Vagina (tissue), 2 donors: ENCODE measurements around the gene GSTK1. TPM values are rescaled to one million over a fixed set of nuclear protein-coding genes. Genes with fewer than 3 reads are reported as not detected.
A peak's percentile ranks its signal among the peaks of the same experiment; 100 is the strongest.
"Not testable (repeated sequence)": the region's sequence is repeated elsewhere in the genome, so short reads cannot be mapped to it uniquely, and the experiment has no call there.

ENCODE experiments used
- DNase-seq, 2 donors: peaks; one replicate each; pipeline ENCODE4 v3.0.0-alpha.2; 2017; ENCODE audit errors: extremely low spot score in 2 of 2
- H3K27ac ChIP-seq: fragments of 200-600 bp; sonication (generic); one replicate; pipeline ENCODE4 v1.5.1; 2019
- H3K27me3 ChIP-seq: fragments of 200-600 bp; sonication (generic); one replicate; pipeline ENCODE4 v1.5.1; 2019
- H3K36me3 ChIP-seq, 2 donors: fragments of 200-600 bp; sonication (generic); one replicate each; pipeline ENCODE4 v1.5.1; 2017 to 2019
- H3K4me1 ChIP-seq: fragments of 200-600 bp; sonication (generic); one replicate; pipeline ENCODE4 v1.5.1; 2019
- H3K4me3 ChIP-seq, 2 donors: fragments of 200-600 bp; sonication (generic); 1 replicate in 1 of 2; 2 replicates in 1 of 2; pipeline ENCODE4 v1.5.1; 2016 to 2019
- H3K9me3 ChIP-seq: fragments of 200-600 bp; sonication (generic); one replicate; pipeline ENCODE4 v1.5.1; 2019
- POLR2A ChIP-seq, 2 donors: fragments of 450-650 bp; IDR thresholded peaks; one replicate each; pipeline ENCODE4 v1.6.1; 2017; ENCODE audit warnings: antibody characterized with exemption in 2 of 2, mild to moderate bottlenecking in 2 of 2, moderate library complexity in 2 of 2
- POLR2AphosphoS5 ChIP-seq, 2 donors: sonication (generic); formaldehyde crosslinking; IDR thresholded peaks; one replicate each; pipeline ENCODE4 v1.9.0; 2017; ENCODE audit warnings: antibody characterized with exemption in 2 of 2, mild to moderate bottlenecking in 2 of 2, low read depth in 1 of 2; ENCODE audit not compliant: insufficient read depth in 1 of 2
- intact Hi-C: fragments of 100-400 bp; cut with DNase I; formaldehyde crosslinking; loops from one replicate; pipeline ENCODE4 v1.15.1; 2023
- total RNA-seq: library from RNA; depleted of rRNA; stranded (reverse); fragments of >200 nt; gene quantifications from one replicate; pipeline ENCODE4 v1.2.3, GENCODE V29; 2016
- TF ChIP-seq, protein P1 (sequence below), 3 experiments: fragments of 450-650 bp in 2 of 3; fragments of 200-600 bp in 1 of 3; sonication (generic) in 1 of 3; IDR thresholded peaks; one replicate each; pipeline ENCODE4 v1.5.1; 2017 to 2019; ENCODE audit warnings: antibody characterized with exemption in 3 of 3, mild to moderate bottlenecking in 2 of 3, moderate library complexity in 2 of 3

GSTK1 gene
- total RNA-seq, 1 donor from 2014 or later, result 127 TPM

DNA sequence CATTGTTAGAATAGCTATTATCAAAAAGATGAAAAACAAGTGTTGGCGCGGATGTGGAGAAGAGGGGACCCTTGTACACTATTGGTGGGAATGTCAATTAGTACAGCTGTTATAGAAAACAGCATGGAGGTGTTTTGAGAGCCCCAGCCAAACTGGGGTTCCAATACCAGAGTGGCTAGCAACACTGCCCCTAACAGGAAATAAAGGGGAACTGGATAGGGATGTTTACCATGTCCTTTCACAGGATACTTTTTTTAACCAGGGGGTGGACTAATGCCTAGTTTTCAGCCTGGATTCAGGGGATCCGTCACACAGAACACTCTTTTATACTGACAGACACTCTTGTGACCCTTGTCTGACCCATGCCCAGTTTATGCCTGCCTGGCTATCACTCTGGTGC lies 6.9 kb upstream of the GSTK1 start:
- no peaks in the 10 kb centered on the region for H3K9me3 ChIP-seq
- intact Hi-C loops, result no loop called here

DNA sequence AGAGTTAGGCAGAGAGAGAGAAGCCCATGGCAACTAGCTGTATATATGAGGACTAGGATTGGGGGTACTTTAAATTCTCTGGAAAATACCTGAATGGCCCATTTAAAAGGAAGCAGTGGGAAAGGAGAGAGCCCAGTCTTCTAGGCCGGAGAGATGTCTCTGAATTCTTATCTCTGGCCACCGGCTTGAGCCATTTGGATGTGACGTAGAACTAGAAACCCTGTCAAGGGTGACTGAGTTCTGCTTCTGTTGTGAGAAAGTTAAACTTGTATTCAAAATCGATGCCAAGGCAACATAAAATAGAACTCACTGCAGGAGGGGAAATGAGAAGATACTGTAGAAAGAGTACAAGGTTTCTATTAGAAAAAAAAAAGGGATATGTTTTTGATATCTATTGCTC lies 6.3 kb upstream of the GSTK1 start:
- DNase-seq, result no peak
- Histone ChIP-seq H3K9me3 (no peaks in the 10 kb centered on the region), H3K27ac (no peak overlapping the region), H3K36me3 (no peaks in the 10 kb centered on the region), H3K4me3 (no peak overlapping the region), H3K4me1 (no peaks in the 10 kb centered on the region), H3K27me3 (no peaks in the 10 kb centered on the region)
- TF ChIP-seq POLR2AphosphoS5 (IDR thresholded peaks at IDR 0.05; ENCODE audit: insufficient read depth in 1 of 2, low read depth in 1 of 2), result no peak
- TF ChIP-seq, protein P1, sequence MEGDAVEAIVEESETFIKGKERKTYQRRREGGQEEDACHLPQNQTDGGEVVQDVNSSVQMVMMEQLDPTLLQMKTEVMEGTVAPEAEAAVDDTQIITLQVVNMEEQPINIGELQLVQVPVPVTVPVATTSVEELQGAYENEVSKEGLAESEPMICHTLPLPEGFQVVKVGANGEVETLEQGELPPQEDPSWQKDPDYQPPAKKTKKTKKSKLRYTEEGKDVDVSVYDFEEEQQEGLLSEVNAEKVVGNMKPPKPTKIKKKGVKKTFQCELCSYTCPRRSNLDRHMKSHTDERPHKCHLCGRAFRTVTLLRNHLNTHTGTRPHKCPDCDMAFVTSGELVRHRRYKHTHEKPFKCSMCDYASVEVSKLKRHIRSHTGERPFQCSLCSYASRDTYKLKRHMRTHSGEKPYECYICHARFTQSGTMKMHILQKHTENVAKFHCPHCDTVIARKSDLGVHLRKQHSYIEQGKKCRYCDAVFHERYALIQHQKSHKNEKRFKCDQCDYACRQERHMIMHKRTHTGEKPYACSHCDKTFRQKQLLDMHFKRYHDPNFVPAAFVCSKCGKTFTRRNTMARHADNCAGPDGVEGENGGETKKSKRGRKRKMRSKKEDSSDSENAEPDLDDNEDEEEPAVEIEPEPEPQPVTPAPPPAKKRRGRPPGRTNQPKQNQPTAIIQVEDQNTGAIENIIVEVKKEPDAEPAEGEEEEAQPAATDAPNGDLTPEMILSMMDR (IDR thresholded peaks at IDR 0.05), result no peak
- no peak for TF ChIP-seq POLR2A (IDR thresholded peaks at IDR 0.05)
- intact Hi-C loops, result no loop called here

More for the DNA sequence above, 6.9 kb upstream of the GSTK1 start:
- no peaks in the 10 kb centered on the region for H3K36me3 ChIP-seq
- no peaks in the 10 kb centered on the region for H3K27me3 ChIP-seq
- DNase-seq, result no peak
- no peaks in the 10 kb centered on the region for H3K4me1 ChIP-seq
- no peak for TF ChIP-seq POLR2A (IDR thresholded peaks at IDR 0.05)
- no peak overlapping the region for H3K4me3 ChIP-seq
- H3K27ac ChIP-seq, result no peak overlapping the region

DNA sequence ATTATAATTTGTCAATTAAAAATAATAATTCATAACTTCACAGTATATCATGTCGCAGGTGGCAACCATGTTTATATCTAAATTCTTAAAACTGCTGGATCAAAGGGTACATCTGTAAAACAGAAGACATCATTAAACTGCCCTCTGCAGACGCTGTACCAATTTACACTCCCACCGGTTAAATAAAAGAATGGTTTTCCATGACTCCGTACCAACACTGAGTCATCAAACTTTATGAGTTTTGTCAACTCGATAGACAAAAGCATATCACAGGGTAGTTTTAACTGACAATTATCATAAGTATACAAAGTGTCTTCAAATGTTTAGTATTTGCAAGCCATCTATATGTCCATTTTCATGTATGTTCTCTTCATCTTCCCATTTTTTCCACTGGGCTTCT lies 5.7 kb upstream of the GSTK1 start:
- H3K9me3 ChIP-seq, result no peaks in the 10 kb centered on the region
- no peak for DNase-seq
- no peak overlapping the region for H3K4me3 ChIP-seq
- H3K36me3 ChIP-seq, result no peaks in the 10 kb centered on the region
- intact Hi-C loops, result no loop called here
- peaks cover under 1% of the 10 kb centered on the region for H3K4me1 ChIP-seq
- H3K27me3 ChIP-seq, result no peaks in the 10 kb centered on the region
- H3K27ac ChIP-seq, result no peak overlapping the region
- no peak for TF ChIP-seq POLR2AphosphoS5 (IDR thresholded peaks at IDR 0.05; ENCODE audit: insufficient read depth in 1 of 2, low read depth in 1 of 2)
- no peak for TF ChIP-seq POLR2A (IDR thresholded peaks at IDR 0.05)
- TF ChIP-seq, protein P1 (IDR thresholded peaks at IDR 0.05), result no peak

DNA sequence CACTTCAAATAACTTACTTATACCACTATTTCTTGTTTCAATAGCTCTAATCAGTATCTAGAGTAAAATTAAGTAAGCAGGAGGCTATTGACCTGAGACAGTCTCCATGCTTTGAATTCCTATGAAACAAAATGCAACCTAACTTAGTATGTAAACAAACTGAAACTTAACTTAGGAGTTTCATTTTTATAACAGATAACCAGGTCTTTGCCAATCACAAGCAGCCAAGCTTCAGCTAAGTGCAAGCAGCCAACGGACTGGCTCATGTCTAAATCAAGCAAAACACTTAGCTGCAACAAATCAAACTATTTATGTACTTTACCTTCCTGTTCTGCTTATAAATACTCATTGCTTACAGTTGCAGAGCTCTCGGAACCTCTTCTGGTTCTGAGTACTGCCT lies 4.4 kb upstream of the GSTK1 start:
- Histone ChIP-seq H3K4me1 (peaks cover 6% of the 10 kb centered on the region), H3K9me3 (no peaks in the 10 kb centered on the region), H3K4me3 (no peak overlapping the region), H3K27ac (no peak overlapping the region), H3K36me3 (no peaks in the 10 kb centered on the region), H3K27me3 (no peaks in the 10 kb centered on the region)
- no peak for TF ChIP-seq POLR2A (IDR thresholded peaks at IDR 0.05)
- TF ChIP-seq, protein P1 (IDR thresholded peaks at IDR 0.05), result no peak
- no peak for TF ChIP-seq POLR2AphosphoS5 (IDR thresholded peaks at IDR 0.05; ENCODE audit: insufficient read depth in 1 of 2, low read depth in 1 of 2)
- no peak for DNase-seq
- intact Hi-C loops, result no loop called here

DNA sequence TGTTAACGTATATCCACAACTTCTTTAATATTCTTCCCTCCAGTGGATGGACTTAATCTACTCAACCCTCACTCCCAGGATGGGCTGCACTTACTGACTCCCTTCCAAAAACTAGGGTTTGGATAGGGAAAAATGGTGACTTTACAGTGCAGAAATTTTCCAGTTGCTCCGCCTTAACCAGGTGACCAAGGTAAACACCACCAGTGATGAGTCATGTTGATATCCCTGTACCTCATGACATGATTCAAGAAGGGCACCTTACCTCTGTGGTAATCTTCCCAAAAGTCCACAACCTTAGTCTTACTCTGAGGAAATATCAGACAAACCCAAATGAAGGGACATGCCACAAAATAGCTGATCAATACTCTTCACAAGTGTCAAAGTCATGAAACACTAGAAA lies 3.5 kb upstream of the GSTK1 start:
- TF ChIP-seq POLR2A (IDR thresholded peaks at IDR 0.05) (no peak), POLR2AphosphoS5 (IDR thresholded peaks at IDR 0.05; ENCODE audit: insufficient read depth in 1 of 2, low read depth in 1 of 2) (no peak)
- TF ChIP-seq, protein P1 (IDR thresholded peaks at IDR 0.05), result no peak
- no peak overlapping the region for H3K4me3 ChIP-seq

GRCh38 chr7:143261901-143262300 lies 1.3 kb upstream of the GSTK1 start:
- H3K27me3 ChIP-seq, result no peaks in the 10 kb centered on the region
- TF ChIP-seq POLR2A (IDR thresholded peaks at IDR 0.05), result no peak
- TF ChIP-seq, protein P1 (IDR thresholded peaks at IDR 0.05), result no peak
- no peak for TF ChIP-seq POLR2AphosphoS5 (IDR thresholded peaks at IDR 0.05; ENCODE audit: insufficient read depth in 1 of 2, low read depth in 1 of 2)
- no peak for DNase-seq
- no peak overlapping the region for H3K4me3 ChIP-seq
- intact Hi-C loops, result no loop called here
- no peak overlapping the region for H3K27ac ChIP-seq
- H3K4me1 ChIP-seq, result peaks cover 22% of the 10 kb centered on the region
- peaks cover 0 to 5% of the 10 kb centered on the region in 2 donors for H3K36me3 ChIP-seq
- no peaks in the 10 kb centered on the region for H3K9me3 ChIP-seq

More for the DNA sequence above, 3.5 kb upstream of the GSTK1 start:
- Histone ChIP-seq H3K27ac (no peak overlapping the region), H3K36me3 (no peaks in the 10 kb centered on the region), H3K27me3 (no peaks in the 10 kb centered on the region), H3K4me1 (peaks cover 15% of the 10 kb centered on the region), H3K9me3 (no peaks in the 10 kb centered on the region)
- DNase-seq, result no peak
- intact Hi-C loops, result no loop called here

- Histone ChIP-seq H3K36me3 (peaks cover 0 to 26% of the 10 kb centered on the region in 2 donors), H3K27ac (peak overlapping the region; percentile 81), H3K4me1 (peaks cover 22% of the 10 kb centered on the region), H3K4me3 (peak overlapping the region; percentile 78 to 82)
- H3K27me3 ChIP-seq, DNase-seq, H3K9me3 ChIP-seq, intact Hi-C loops: not testable (repeated sequence)
These were observed 941 bp downstream of the GSTK1 start for GRCh38 chr7:143264196-143264568.
